GM21737 (cell line): ENCODE data around the gene DGCR8.

Source experiments
- ATAC-seq: cut with Tn5 transposase; IDR thresholded peaks from one replicate; pipeline ENCODE4 v1.9.1; 2021; ENCODE audit warnings: mild to moderate bottlenecking, moderate library complexity; ENCODE audit not compliant: unreplicated experiment

Gene DGCR8

GRCh38 chr22:20108757-20109230, 28.8 kb downstream of the DGCR8 start:
- ATAC-seq, result no peak

- ATAC-seq, result no peak
Observed at GRCh38 chr22:20109411-20110358, 29.6 kb downstream of the DGCR8 start.

- no peak for ATAC-seq
Observed at GRCh38 chr22:20110359-20110985, 30.4 kb downstream of the DGCR8 start.

GRCh38 chr22:20111045-20111688, 31.1 kb downstream of the DGCR8 start:
- ATAC-seq, result no peak

GRCh38 chr22:20111689-20112622, 31.9 kb downstream of the DGCR8 start:
- ATAC-seq, result no peak

- ATAC-seq, result no peak
Observed at GRCh38 chr22:20112623-20113511, 32.8 kb downstream of the DGCR8 start.

- ATAC-seq, result no peak
Observed at GRCh38 chr22:20113551-20114310, 33.7 kb downstream of the DGCR8 start.

- ATAC-seq, result no peak
Observed at GRCh38 chr22:20114506-20115475, 34.8 kb downstream of the DGCR8 start.

GRCh38 chr22:20115691-20116375, 35.8 kb downstream of the DGCR8 start, which contains the start of gene RANBP1:
Gene RANBP1 (plus strand): TSS chr22:20116104. CDS start chr22:20116185, 81 bp downstream.
- no peak for ATAC-seq

GRCh38 chr22:20116376-20116950, 36.4 kb downstream of the DGCR8 start:
- no peak for ATAC-seq

- peak; percentile 74 for ATAC-seq
Observed at GRCh38 chr22:20116951-20117632, 37.1 kb downstream of the DGCR8 start, which contains the start of gene TRMT2A. Gene TRMT2A (minus strand): TSS chr22:20117226. CDS start chr22:20116906, 320 bp downstream.

- ATAC-seq, result peak; percentile 19
Observed at GRCh38 chr22:20117633-20118299, 37.7 kb downstream of the DGCR8 start.

GRCh38 chr22:20118300-20119020, 38.4 kb downstream of the DGCR8 start:
- ATAC-seq, result no peak

- no peak for ATAC-seq
Observed at GRCh38 chr22:20121856-20122415, 41.9 kb downstream of the DGCR8 start.
